Activated CD4-positive, alpha-beta T cell treated with anti-CD3 and anti-CD28 coated beads for 36 hours (primary cell): ENCODE measurements around the gene CRYBG1. TPM values are rescaled to one million over a fixed set of nuclear protein-coding genes. Genes with fewer than 3 reads are reported as not detected.
A peak's percentile ranks its signal among the peaks of the same experiment; 100 is the strongest.
"Not testable (repeated sequence)": the region's sequence is repeated elsewhere in the genome, so short reads cannot be mapped to it uniquely, and the experiment has no call there.

ENCODE experiments used
- ATAC-seq: fragments of 200-7000 bp; cut with Tn5 transposase; one replicate; pipeline ENCODE4 v1.10.0; 2021; ENCODE audit warnings: mild to moderate bottlenecking, moderate library complexity
- CTCF ChIA-PET: fragments of 350-600 bp; sonication (Branson Sonifier 250); formaldehyde crosslinking; loops from one replicate; lab custom pipeline; 2021; ENCODE audit warnings: antibody characterized with exemption; lab: Charles Lee
- POLR2A ChIA-PET: fragments of 350-600 bp; sonication (Branson Sonifier 250); formaldehyde crosslinking; loops from one replicate; lab custom pipeline; 2021; ENCODE audit warnings: antibody characterized with exemption, inconsistent platforms; lab: Charles Lee
- DNase-seq: peaks from one replicate; pipeline ENCODE4 v3.0.0-alpha.2; 2020
- H3K27ac Mint-ChIP-seq: one replicate; pipeline ENCODE4 v1.8.0; 2021; ENCODE audit warnings: mixed read lengths
- H3K27me3 Mint-ChIP-seq: one replicate; pipeline ENCODE4 v1.8.0; 2021; ENCODE audit warnings: mixed read lengths
- H3K36me3 Mint-ChIP-seq: one replicate; pipeline ENCODE4 v1.8.0; 2021; ENCODE audit warnings: low read depth, mixed read lengths
- H3K4me1 Mint-ChIP-seq: one replicate; pipeline ENCODE4 v1.8.0; 2021; ENCODE audit warnings: mixed read lengths
- H3K4me3 Mint-ChIP-seq: one replicate; pipeline ENCODE4 v1.8.0; 2021; ENCODE audit warnings: mild to moderate bottlenecking, moderate library complexity, mixed read lengths
- H3K9me3 Mint-ChIP-seq: one replicate; pipeline ENCODE4 v1.8.0; 2021; ENCODE audit warnings: low read depth, mixed read lengths
- intact Hi-C, 2 experiments: fragments of 100-400 bp; cut with DNase I in 1 of 2; cut with micrococcal nuclease in 1 of 2; formaldehyde crosslinking; loops; one replicate each; pipeline versions ENCODE4 v1.14.2 to v1.15.1; 2022 to 2024; cut with DNase I, micrococcal nuclease
- total RNA-seq, 2 experiments: library from RNA; stranded (reverse); gene quantifications; one replicate each; pipeline ENCODE4 v1.2.3, GENCODE V29; 2021

CRYBG1 gene
- total RNA-seq, 2 experiments from 2014 or later, result 26.2 to 26.6 TPM

GRCh38 chr6:106546691-106547414 is 186.3 kb downstream of the CRYBG1 start:
- DNase-seq (no peak), ATAC-seq (peak; percentile 94)
- intact Hi-C loops, result loop anchor here (1.0 kb wide), 2 partner anchors 10 to 26 kb away; no protein-coding TSS in a partner anchor
- no peaks in the 10 kb centered on the region for H3K27me3 Mint-ChIP-seq
- ChIA-PET POLR2A (interaction anchor here (0.7 kb wide), 1 partner anchor 27 kb away, joined by 3 read pairs; no protein-coding TSS in a partner anchor), CTCF (interaction anchor here (1.9 kb wide), 1 partner anchor 10 kb away, joined by 8 read pairs; no protein-coding TSS in a partner anchor)
- H3K9me3 Mint-ChIP-seq, result peaks cover 6% of the 10 kb centered on the region
- no peak overlapping the region for H3K4me3 Mint-ChIP-seq
- H3K27ac Mint-ChIP-seq, result peak overlapping the region; percentile 88
- H3K36me3 Mint-ChIP-seq, result peaks cover 79% of the 10 kb centered on the region
- H3K4me1 Mint-ChIP-seq, result peaks cover 49% of the 10 kb centered on the region

GRCh38 chr6:106547601-106548453 is 187.3 kb downstream of the CRYBG1 start:
- peaks cover 6% of the 10 kb centered on the region for H3K9me3 Mint-ChIP-seq
- DNase-seq (peak; percentile 57), ATAC-seq (no peak)
- H3K4me3 Mint-ChIP-seq, result no peak overlapping the region
- ChIA-PET CTCF (interaction anchor here (0.7 kb wide), 1 partner anchor 28 kb away, joined by 4 read pairs; no protein-coding TSS in a partner anchor), POLR2A (interaction anchor here (0.5 to 0.7 kb wide), 2 partner anchors 9 to 28 kb away, joined by 3 read pairs; no protein-coding TSS in a partner anchor)
- H3K27ac Mint-ChIP-seq, result peak overlapping the region; percentile 76
- intact Hi-C loops, result no loop called here
- no peaks in the 10 kb centered on the region for H3K27me3 Mint-ChIP-seq
- H3K36me3 Mint-ChIP-seq, result peaks cover 81% of the 10 kb centered on the region
- H3K4me1 Mint-ChIP-seq, result peaks cover 53% of the 10 kb centered on the region

- ATAC-seq, POLR2A ChIA-PET, intact Hi-C loops, CTCF ChIA-PET, H3K9me3 Mint-ChIP-seq, H3K27ac Mint-ChIP-seq, H3K27me3 Mint-ChIP-seq, DNase-seq, H3K4me3 Mint-ChIP-seq: not testable (repeated sequence)
- Mint-ChIP-seq H3K4me1 (peaks cover 65% of the 10 kb centered on the region), H3K36me3 (peaks cover 82% of the 10 kb centered on the region)
These were observed 188.5 kb downstream of the CRYBG1 start for GRCh38 chr6:106548926-106549455.

GRCh38 chr6:106549521-106549920 is 189.0 kb downstream of the CRYBG1 start:
- no peak for DNase-seq
- Mint-ChIP-seq H3K27me3 (no peaks in the 10 kb centered on the region), H3K4me1 (peaks cover 64% of the 10 kb centered on the region), H3K4me3 (no peak overlapping the region), H3K27ac (no peak overlapping the region), H3K36me3 (peaks cover 79% of the 10 kb centered on the region), H3K9me3 (peaks cover 6% of the 10 kb centered on the region)
- ChIA-PET CTCF (interaction anchor here (1.4 kb wide), 1 partner anchor 15 kb away, joined by 4 read pairs; no protein-coding TSS in a partner anchor), POLR2A (no interaction called here)
- intact Hi-C loops, result no loop called here
- no peak for ATAC-seq

GRCh38 chr6:106551155-106551554 is 190.6 kb downstream of the CRYBG1 start:
- Mint-ChIP-seq H3K4me1 (peaks cover 52% of the 10 kb centered on the region), H3K27me3 (no peaks in the 10 kb centered on the region), H3K27ac (no peak overlapping the region), H3K4me3 (no peak overlapping the region), H3K9me3 (peaks cover 6% of the 10 kb centered on the region), H3K36me3 (peaks cover 71% of the 10 kb centered on the region)
- ChIA-PET POLR2A (no interaction called here), CTCF (interaction anchor here (1.4 kb wide), 1 partner anchor 17 kb away, joined by 4 read pairs; no protein-coding TSS in a partner anchor)
- ATAC-seq, result no peak
- intact Hi-C loops, result no loop called here
- no peak for DNase-seq

- H3K27ac Mint-ChIP-seq, result peak overlapping the region; percentile 89
- peak; percentile 67 for DNase-seq
- no peaks in the 10 kb centered on the region for H3K27me3 Mint-ChIP-seq
- no peak overlapping the region for H3K4me3 Mint-ChIP-seq
- peaks cover 57% of the 10 kb centered on the region for H3K36me3 Mint-ChIP-seq
- intact Hi-C loops, result loop anchor here (1.0 to 2.0 kb wide), 4 partner anchors 19 to 77 kb away; no protein-coding TSS in a partner anchor
- POLR2A ChIA-PET, result interaction anchor here (1.4 to 1.7 kb wide), 2 partner anchors 16 to 33 kb away, joined by 4 to 6 read pairs; no protein-coding TSS in a partner anchor
- H3K9me3 Mint-ChIP-seq, result peaks cover 6% of the 10 kb centered on the region
- peaks cover 34% of the 10 kb centered on the region for H3K4me1 Mint-ChIP-seq
- CTCF ChIA-PET, result interaction anchor here (0.8 to 3.3 kb wide), 11 partner anchors 10 to 111 kb away, joined by 3 to 23 read pairs (median 4); no protein-coding TSS in a partner anchor
- ATAC-seq, result peak; percentile 97
These were observed 192.9 kb downstream of the CRYBG1 start for GRCh38 chr6:106553440-106553839.

- POLR2A ChIA-PET, result interaction anchor here (0.6 kb wide), 1 partner anchor 75 kb away, joined by 4 read pairs; no protein-coding TSS in a partner anchor
- CTCF ChIA-PET, result interaction anchor here (0.6 to 2.4 kb wide), 6 partner anchors 12 to 307 kb away, joined by 3 to 8 read pairs (median 4); no protein-coding TSS in a partner anchor
- no peak overlapping the region for H3K4me3 Mint-ChIP-seq
- peaks cover 24% of the 10 kb centered on the region for H3K4me1 Mint-ChIP-seq
- ATAC-seq, result no peak
- no peak overlapping the region for H3K27ac Mint-ChIP-seq
- intact Hi-C loops, result loop anchor here (1.0 to 5.0 kb wide), 3 partner anchors 43 to 109 kb away; no protein-coding TSS in a partner anchor
- H3K9me3 Mint-ChIP-seq, result peaks cover 5% of the 10 kb centered on the region
- peaks cover 57% of the 10 kb centered on the region for H3K36me3 Mint-ChIP-seq
- no peaks in the 10 kb centered on the region for H3K27me3 Mint-ChIP-seq
- no peak for DNase-seq
These were observed 195.2 kb downstream of the CRYBG1 start for GRCh38 chr6:106555767-106556166.

GRCh38 chr6:106556368-106556960 is 195.9 kb downstream of the CRYBG1 start:
- ATAC-seq, result no peak
- Mint-ChIP-seq H3K27me3 (no peaks in the 10 kb centered on the region), H3K36me3 (peaks cover 55% of the 10 kb centered on the region), H3K27ac (peak overlapping the region; percentile 13), H3K4me1 (peaks cover 31% of the 10 kb centered on the region), H3K9me3 (no peaks in the 10 kb centered on the region), H3K4me3 (no peak overlapping the region)
- CTCF ChIA-PET, result interaction anchor here (0.6 to 2.4 kb wide), 7 partner anchors 10 to 217 kb away, joined by 3 to 8 read pairs (median 3); no protein-coding TSS in a partner anchor
- no peak for DNase-seq
- POLR2A ChIA-PET, result interaction anchor here (0.6 kb wide), 1 partner anchor 75 kb away, joined by 4 read pairs; no protein-coding TSS in a partner anchor
- intact Hi-C loops, result loop anchor here (1.0 to 5.0 kb wide), 3 partner anchors 44 to 110 kb away; no protein-coding TSS in a partner anchor

- H3K27me3 Mint-ChIP-seq, result no peaks in the 10 kb centered on the region
- intact Hi-C loops, result loop anchor here (2.0 to 5.0 kb wide), 2 partner anchors 46 to 111 kb away; no protein-coding TSS in a partner anchor
- DNase-seq, result no peak
- ChIA-PET POLR2A (no interaction called here), CTCF (interaction anchor here (0.6 to 1.7 kb wide), 3 partner anchors 36 to 223 kb away, joined by 3 to 5 read pairs (median 4); no protein-coding TSS in a partner anchor)
- H3K27ac Mint-ChIP-seq, result no peak overlapping the region
- H3K9me3 Mint-ChIP-seq, result no peaks in the 10 kb centered on the region
- H3K4me3 Mint-ChIP-seq, result no peak overlapping the region
- peaks cover 32% of the 10 kb centered on the region for H3K4me1 Mint-ChIP-seq
- no peak for ATAC-seq
- H3K36me3 Mint-ChIP-seq, result peaks cover 52% of the 10 kb centered on the region
These were observed 197.3 kb downstream of the CRYBG1 start for GRCh38 chr6:106557837-106558236.

- no peaks in the 10 kb centered on the region for H3K9me3 Mint-ChIP-seq
- no peak for ATAC-seq
- H3K27ac Mint-ChIP-seq, result peak overlapping the region; percentile 11
- no peak overlapping the region for H3K4me3 Mint-ChIP-seq
- ChIA-PET CTCF (interaction anchor here (0.6 to 1.7 kb wide), 4 partner anchors 37 to 435 kb away, joined by 3 to 5 read pairs (median 4); no protein-coding TSS in a partner anchor), POLR2A (no interaction called here)
- H3K36me3 Mint-ChIP-seq, result peaks cover 47% of the 10 kb centered on the region
- H3K27me3 Mint-ChIP-seq, result no peaks in the 10 kb centered on the region
- intact Hi-C loops, result loop anchor here in 1 of 2 experiments (5.0 kb wide), 1 partner anchor 46 kb away; no protein-coding TSS in a partner anchor
- H3K4me1 Mint-ChIP-seq, result peaks cover 27% of the 10 kb centered on the region
- no peak for DNase-seq
These were observed 197.8 kb downstream of the CRYBG1 start for GRCh38 chr6:106558364-106558763.
